ENCODE results near the gene FXYD6. TPM values are rescaled to one million over a fixed set of nuclear protein-coding genes. Genes with fewer than 3 reads are reported as not detected.

FXYD6 gene
- total RNA-seq, 1 experiment from 2014 or later, result 1.0 TPM

- ChIA-PET POLR2A (no interaction called here), CTCF (interaction anchor here (6.4 kb wide), 1 partner anchor 126 kb away, joined by 107 read pairs; no protein-coding TSS in a partner anchor)
- Mint-ChIP-seq H3K27me3 (ENCODE audit: insufficient read depth, unreplicated experiment) (no peaks in the 10 kb centered on the region), H3K27ac (ENCODE audit: unreplicated experiment) (no peak overlapping the region), H3K4me3 (ENCODE audit: unreplicated experiment) (no peak overlapping the region), H3K36me3 (ENCODE audit: insufficient read depth, unreplicated experiment) (peaks cover 3% of the 10 kb centered on the region), H3K9me3 (ENCODE audit: unreplicated experiment) (no peaks in the 10 kb centered on the region), H3K4me1 (ENCODE audit: low read depth, unreplicated experiment) (peaks cover 9% of the 10 kb centered on the region)
- intact Hi-C loops (cut with micrococcal nuclease; ENCODE audit: unreplicated experiment), result no loop called here
- peaks cover 37% of the 10 kb centered on the region for H3K4me1 ChIP-seq
- no TSS peak for BruUV-seq (replicated peaks)
- H3K9me3 ChIP-seq, result no peaks in the 10 kb centered on the region
- no peak for TF ChIP-seq CTCF (IDR thresholded peaks at IDR 0.05; ENCODE audit: insufficient read depth in 1 of 2, low read depth in 1 of 2, low read length in 1 of 2, severe bottlenecking in 1 of 2, unreplicated experiment in 1 of 2)
- DNase-seq, result no peak
- H3K27me3 ChIP-seq (replicated peaks; ENCODE audit: control insufficient read depth, insufficient read depth, low read length), result no peaks in the 10 kb centered on the region
- H3K4me3 ChIP-seq (ENCODE audit: low read depth, low read length), result no peak overlapping the region
- H3K36me3 ChIP-seq (ENCODE audit: control insufficient read depth, insufficient read depth, low read length), result no peaks in the 10 kb centered on the region
These were observed 55.9 kb downstream of the FXYD6 start for GRCh38 chr11:117820516-117820915.

- BruUV-seq (replicated peaks), result no TSS peak
- no peak overlapping the region for H3K4me3 ChIP-seq (ENCODE audit: low read depth, low read length)
- no peak for TF ChIP-seq CTCF (IDR thresholded peaks at IDR 0.05; ENCODE audit: insufficient read depth in 1 of 2, low read depth in 1 of 2, low read length in 1 of 2, severe bottlenecking in 1 of 2, unreplicated experiment in 1 of 2)
- H3K36me3 Mint-ChIP-seq (ENCODE audit: insufficient read depth, unreplicated experiment), result no peaks in the 10 kb centered on the region
- no peaks in the 10 kb centered on the region for H3K9me3 ChIP-seq
- no peak for DNase-seq
- H3K4me3 Mint-ChIP-seq (ENCODE audit: unreplicated experiment), result no peak overlapping the region
- intact Hi-C loops (cut with micrococcal nuclease; ENCODE audit: unreplicated experiment), result no loop called here
- no peaks in the 10 kb centered on the region for H3K9me3 Mint-ChIP-seq (ENCODE audit: unreplicated experiment)
- no peaks in the 10 kb centered on the region for H3K27me3 ChIP-seq (replicated peaks; ENCODE audit: control insufficient read depth, insufficient read depth, low read length)
- POLR2A ChIA-PET, result no interaction called here
- H3K4me1 ChIP-seq, result peaks cover 41% of the 10 kb centered on the region
- H3K36me3 ChIP-seq (ENCODE audit: control insufficient read depth, insufficient read depth, low read length), result no peaks in the 10 kb centered on the region
- no peaks in the 10 kb centered on the region for H3K27me3 Mint-ChIP-seq (ENCODE audit: insufficient read depth, unreplicated experiment)
- H3K4me1 Mint-ChIP-seq (ENCODE audit: low read depth, unreplicated experiment), result peaks cover 10% of the 10 kb centered on the region
- CTCF ChIA-PET, result interaction anchor here (1.5 to 6.4 kb wide), 4 partner anchors 57 to 394 kb away, joined by 5 to 107 read pairs (median 26); partner anchors contain the start of gene FXYD6
- no peak overlapping the region for H3K27ac Mint-ChIP-seq (ENCODE audit: unreplicated experiment)
These were observed 56.4 kb downstream of the FXYD6 start for GRCh38 chr11:117820071-117820470.

- ChIA-PET POLR2A (interaction anchor here (0.6 kb wide), 1 partner anchor 88 kb away, joined by 3 read pairs; no protein-coding TSS in a partner anchor), CTCF (interaction anchor here (0.6 to 6.4 kb wide), 26 partner anchors 9 to 393 kb away, joined by 3 to 113 read pairs (median 4); partner anchors contain the start of genes FXYD6, IL10RA and TMPRSS13)
- Histone ChIP-seq H3K36me3 (ENCODE audit: control insufficient read depth, insufficient read depth, low read length) (no peaks in the 10 kb centered on the region), H3K9me3 (no peaks in the 10 kb centered on the region), H3K27me3 (replicated peaks; ENCODE audit: control insufficient read depth, insufficient read depth, low read length) (no peaks in the 10 kb centered on the region), H3K4me1 (peaks cover 48% of the 10 kb centered on the region), H3K4me3 (ENCODE audit: low read depth, low read length) (no peak overlapping the region)
- no peaks in the 10 kb centered on the region for H3K36me3 Mint-ChIP-seq (ENCODE audit: insufficient read depth, unreplicated experiment)
- no peaks in the 10 kb centered on the region for H3K27me3 Mint-ChIP-seq (ENCODE audit: insufficient read depth, unreplicated experiment)
- intact Hi-C loops (cut with micrococcal nuclease; ENCODE audit: unreplicated experiment), result loop anchor here (1.0 kb wide), 4 partner anchors 25 to 234 kb away; no protein-coding TSS in a partner anchor
- peak; percentile 87 to 98 for TF ChIP-seq CTCF (IDR thresholded peaks at IDR 0.05; ENCODE audit: insufficient read depth in 1 of 2, low read depth in 1 of 2, low read length in 1 of 2, severe bottlenecking in 1 of 2, unreplicated experiment in 1 of 2)
- H3K4me1 Mint-ChIP-seq (ENCODE audit: low read depth, unreplicated experiment), result peaks cover 14% of the 10 kb centered on the region
- no peaks in the 10 kb centered on the region for H3K9me3 Mint-ChIP-seq (ENCODE audit: unreplicated experiment)
- peak; percentile 86 to 88 for DNase-seq
- H3K27ac Mint-ChIP-seq (ENCODE audit: unreplicated experiment), result no peak overlapping the region
- no peak overlapping the region for H3K4me3 Mint-ChIP-seq (ENCODE audit: unreplicated experiment)
- BruUV-seq (replicated peaks), result no TSS peak
These were observed 57.1 kb downstream of the FXYD6 start for GRCh38 chr11:117819096-117820040.

Data from Caco-2 (cell line).